22Rv1 (cell line): Measurements from ENCODE around the gene ZNF217.
"Not testable (repeated sequence)": the region's sequence is repeated elsewhere in the genome, so short reads cannot be mapped to it uniquely, and the experiment has no call there.

Source experiments
- ZFX ChIP-seq: fragments of 450-650 bp; IDR thresholded peaks from 2 replicates; pipeline ENCODE4 v1.6.1; 2017; ENCODE audit warnings: antibody characterized with exemption, borderline replicate concordance
- TF ChIP-seq, protein P1 (sequence below): fragments of 450-650 bp; IDR thresholded peaks from 2 replicates; pipeline ENCODE4 v1.5.1; 2017; ENCODE audit warnings: mild to moderate bottlenecking

DNA sequence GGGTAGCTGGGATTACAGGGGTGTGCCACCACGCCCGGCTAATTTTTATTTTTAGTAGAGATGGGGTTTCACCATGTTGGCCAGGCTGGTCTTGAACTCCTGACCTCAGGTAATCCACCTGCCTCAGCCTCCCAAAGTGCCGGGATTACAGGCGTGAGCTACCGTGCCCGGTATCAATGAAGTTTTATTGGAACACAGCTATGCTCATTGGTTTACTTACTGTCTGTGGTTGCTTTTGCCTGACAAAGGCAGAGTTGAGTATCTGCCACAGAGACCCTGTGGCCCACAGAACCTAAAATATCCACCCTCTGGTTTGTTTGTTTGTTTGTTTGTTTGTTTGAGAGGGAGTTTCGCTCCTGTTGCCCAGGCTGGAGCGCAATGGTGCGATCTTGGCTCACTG lies 43.7 kb upstream of the ZNF217 start:
- TF ChIP-seq, protein P1, sequence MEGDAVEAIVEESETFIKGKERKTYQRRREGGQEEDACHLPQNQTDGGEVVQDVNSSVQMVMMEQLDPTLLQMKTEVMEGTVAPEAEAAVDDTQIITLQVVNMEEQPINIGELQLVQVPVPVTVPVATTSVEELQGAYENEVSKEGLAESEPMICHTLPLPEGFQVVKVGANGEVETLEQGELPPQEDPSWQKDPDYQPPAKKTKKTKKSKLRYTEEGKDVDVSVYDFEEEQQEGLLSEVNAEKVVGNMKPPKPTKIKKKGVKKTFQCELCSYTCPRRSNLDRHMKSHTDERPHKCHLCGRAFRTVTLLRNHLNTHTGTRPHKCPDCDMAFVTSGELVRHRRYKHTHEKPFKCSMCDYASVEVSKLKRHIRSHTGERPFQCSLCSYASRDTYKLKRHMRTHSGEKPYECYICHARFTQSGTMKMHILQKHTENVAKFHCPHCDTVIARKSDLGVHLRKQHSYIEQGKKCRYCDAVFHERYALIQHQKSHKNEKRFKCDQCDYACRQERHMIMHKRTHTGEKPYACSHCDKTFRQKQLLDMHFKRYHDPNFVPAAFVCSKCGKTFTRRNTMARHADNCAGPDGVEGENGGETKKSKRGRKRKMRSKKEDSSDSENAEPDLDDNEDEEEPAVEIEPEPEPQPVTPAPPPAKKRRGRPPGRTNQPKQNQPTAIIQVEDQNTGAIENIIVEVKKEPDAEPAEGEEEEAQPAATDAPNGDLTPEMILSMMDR, result not testable (repeated sequence)
- TF ChIP-seq ZFX, result not testable (repeated sequence)
